Measurements from ENCODE around the gene KDM4D.

DNA sequence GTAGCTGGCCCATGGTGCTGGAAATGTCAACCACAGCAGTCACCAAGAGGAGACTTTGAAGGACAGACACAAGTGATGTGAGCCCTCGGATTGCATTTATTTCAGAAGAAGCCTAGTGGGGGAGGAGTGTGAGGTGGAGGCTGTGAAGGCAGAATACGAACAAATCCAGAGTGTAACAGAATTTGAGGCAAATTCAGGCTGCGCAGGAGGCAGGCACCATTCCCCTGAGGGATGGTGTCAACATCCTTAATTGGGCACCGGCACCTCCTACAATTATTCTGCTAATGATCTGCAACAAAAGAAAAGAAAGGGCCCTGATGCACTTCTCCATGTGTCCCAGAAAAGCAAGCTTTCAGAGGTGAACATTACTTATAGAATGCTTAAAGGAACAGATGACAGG lies 32.4 kb upstream of the KDM4D start:
- TF ChIP-seq CTCF (IDR thresholded peaks at IDR 0.05) (no peak), POLR2AphosphoS5 (IDR thresholded peaks at IDR 0.05; ENCODE audit: low read depth, low read length) (no peak), SIN3A (IDR thresholded peaks at IDR 0.05; ENCODE audit: borderline replicate concordance, low read depth, low read length) (no peak), JUND (IDR thresholded peaks at IDR 0.05) (no peak), YY1 (IDR thresholded peaks at IDR 0.05; ENCODE audit: low read depth) (no peak), NRF1 (IDR thresholded peaks at IDR 0.05; ENCODE audit: low read depth, low read length) (no peak)
- TF ChIP-seq, protein P1, sequence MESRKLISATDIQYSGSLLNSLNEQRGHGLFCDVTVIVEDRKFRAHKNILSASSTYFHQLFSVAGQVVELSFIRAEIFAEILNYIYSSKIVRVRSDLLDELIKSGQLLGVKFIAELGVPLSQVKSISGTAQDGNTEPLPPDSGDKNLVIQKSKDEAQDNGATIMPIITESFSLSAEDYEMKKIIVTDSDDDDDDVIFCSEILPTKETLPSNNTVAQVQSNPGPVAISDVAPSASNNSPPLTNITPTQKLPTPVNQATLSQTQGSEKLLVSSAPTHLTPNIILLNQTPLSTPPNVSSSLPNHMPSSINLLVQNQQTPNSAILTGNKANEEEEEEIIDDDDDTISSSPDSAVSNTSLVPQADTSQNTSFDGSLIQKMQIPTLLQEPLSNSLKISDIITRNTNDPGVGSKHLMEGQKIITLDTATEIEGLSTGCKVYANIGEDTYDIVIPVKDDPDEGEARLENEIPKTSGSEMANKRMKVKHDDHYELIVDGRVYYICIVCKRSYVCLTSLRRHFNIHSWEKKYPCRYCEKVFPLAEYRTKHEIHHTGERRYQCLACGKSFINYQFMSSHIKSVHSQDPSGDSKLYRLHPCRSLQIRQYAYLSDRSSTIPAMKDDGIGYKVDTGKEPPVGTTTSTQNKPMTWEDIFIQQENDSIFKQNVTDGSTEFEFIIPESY (IDR thresholded peaks at IDR 0.05; ENCODE audit: borderline replicate concordance, low read depth) = no peak
- TF ChIP-seq, protein P2, sequence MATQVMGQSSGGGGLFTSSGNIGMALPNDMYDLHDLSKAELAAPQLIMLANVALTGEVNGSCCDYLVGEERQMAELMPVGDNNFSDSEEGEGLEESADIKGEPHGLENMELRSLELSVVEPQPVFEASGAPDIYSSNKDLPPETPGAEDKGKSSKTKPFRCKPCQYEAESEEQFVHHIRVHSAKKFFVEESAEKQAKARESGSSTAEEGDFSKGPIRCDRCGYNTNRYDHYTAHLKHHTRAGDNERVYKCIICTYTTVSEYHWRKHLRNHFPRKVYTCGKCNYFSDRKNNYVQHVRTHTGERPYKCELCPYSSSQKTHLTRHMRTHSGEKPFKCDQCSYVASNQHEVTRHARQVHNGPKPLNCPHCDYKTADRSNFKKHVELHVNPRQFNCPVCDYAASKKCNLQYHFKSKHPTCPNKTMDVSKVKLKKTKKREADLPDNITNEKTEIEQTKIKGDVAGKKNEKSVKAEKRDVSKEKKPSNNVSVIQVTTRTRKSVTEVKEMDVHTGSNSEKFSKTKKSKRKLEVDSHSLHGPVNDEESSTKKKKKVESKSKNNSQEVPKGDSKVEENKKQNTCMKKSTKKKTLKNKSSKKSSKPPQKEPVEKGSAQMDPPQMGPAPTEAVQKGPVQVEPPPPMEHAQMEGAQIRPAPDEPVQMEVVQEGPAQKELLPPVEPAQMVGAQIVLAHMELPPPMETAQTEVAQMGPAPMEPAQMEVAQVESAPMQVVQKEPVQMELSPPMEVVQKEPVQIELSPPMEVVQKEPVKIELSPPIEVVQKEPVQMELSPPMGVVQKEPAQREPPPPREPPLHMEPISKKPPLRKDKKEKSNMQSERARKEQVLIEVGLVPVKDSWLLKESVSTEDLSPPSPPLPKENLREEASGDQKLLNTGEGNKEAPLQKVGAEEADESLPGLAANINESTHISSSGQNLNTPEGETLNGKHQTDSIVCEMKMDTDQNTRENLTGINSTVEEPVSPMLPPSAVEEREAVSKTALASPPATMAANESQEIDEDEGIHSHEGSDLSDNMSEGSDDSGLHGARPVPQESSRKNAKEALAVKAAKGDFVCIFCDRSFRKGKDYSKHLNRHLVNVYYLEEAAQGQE (IDR thresholded peaks at IDR 0.05; ENCODE audit: low read depth, low read length) = no peak

Measured in SK-N-SH (cell line).